Gastrocnemius medialis (tissue), 4 donors: Measurements from ENCODE around the gene DPH7. TPM values are rescaled to one million over a fixed set of nuclear protein-coding genes. Genes with fewer than 3 reads are reported as not detected.

Source experiments
- ATAC-seq, 2 donors: fragments of 150-250 bp; one replicate each; pipeline ENCODE4 v1.9.1; 2016
- DNase-seq, 2 donors: peaks; one replicate each; pipeline ENCODE4 v3.0.0-alpha.2; 2019
- H3K27ac ChIP-seq, 4 donors: fragments of 200-600 bp; sonication (generic); 1 replicate in 1 of 4; 2 replicates in 3 of 4; pipeline ENCODE4 v1.5.1; 2016 to 2018; ENCODE audit warnings: mild to moderate bottlenecking in 2 of 4, moderate library complexity in 1 of 4
- H3K27me3 ChIP-seq, 3 donors: fragments of 200-600 bp; sonication (generic) in 2 of 3; 1 replicate in 1 of 3; 2 replicates in 2 of 3; pipeline versions ENCODE4 v1.5.1 to v1.6.0; 2016 to 2019; ENCODE audit warnings: mild to moderate bottlenecking in 1 of 3, moderate library complexity in 1 of 3
- H3K36me3 ChIP-seq, 2 donors: fragments of 200-600 bp; sonication (generic) in 1 of 2; one replicate each; pipeline ENCODE4 v1.5.1; 2017 to 2018
- H3K4me1 ChIP-seq, 2 donors: fragments of 200-600 bp; sonication (generic) in 1 of 2; one replicate each; pipeline ENCODE4 v1.5.1; 2016 to 2017; ENCODE audit warnings: mild to moderate bottlenecking in 2 of 2
- H3K4me3 ChIP-seq, 4 donors: fragments of 200-600 bp; sonication (generic) in 3 of 4; 1 replicate in 1 of 4; 2 replicates in 3 of 4; pipeline ENCODE4 v1.5.1; 2016 to 2019; ENCODE audit warnings: mild to moderate bottlenecking in 2 of 4
- H3K9me3 ChIP-seq, 3 donors: fragments of 200-600 bp; sonication (generic) in 2 of 3; 1 replicate in 1 of 3; 2 replicates in 2 of 3; pipeline ENCODE4 v1.5.1; 2016 to 2019
- CTCF ChIP-seq, 5 experiments: fragments of 450-650 bp in 3 of 5; fragments of 200-600 bp in 2 of 5; sonication (generic) in 2 of 5; IDR thresholded peaks in 4 of 5; conservative IDR thresholded peaks in 1 of 5; 1 replicate in 4 of 5; 2 replicates in 1 of 5; pipeline ENCODE4 v1.5.1; 2016 to 2019; ENCODE audit warnings: antibody characterized with exemption in 5 of 5, mild to moderate bottlenecking in 3 of 5, moderate library complexity in 3 of 5
- POLR2A ChIP-seq, 2 donors: fragments of 450-650 bp; IDR thresholded peaks; one replicate each; pipeline ENCODE4 v1.6.1; 2017; ENCODE audit warnings: antibody characterized with exemption in 2 of 2, mild to moderate bottlenecking in 2 of 2, moderate library complexity in 2 of 2
- in situ Hi-C, 4 donors: fragments of 200-750 bp; cut with MboI; loops; one replicate each; pipeline versions ENCODE4 v1.15.0 to v1.8.0; 2017; ENCODE audit warnings: low sequenced_read_pairs in 4 of 4
- intact Hi-C: fragments of 100-400 bp; cut with DNase I; formaldehyde crosslinking; loops from one replicate; pipeline ENCODE4 v1.15.1; 2023; ENCODE audit warnings: low total_unique reads
- total RNA-seq, 4 donors: library from RNA; depleted of rRNA; stranded (reverse); fragments of >200 nt; gene quantifications; one replicate each; pipeline versions ENCODE4 v1.1.0 to v1.2.3, GENCODE V29; 2016

The DPH7 gene
- total RNA-seq, 4 donors from 2014 or later, result 10.0 to 25.2 (median 13.6) TPM

- Histone ChIP-seq H3K27ac (no peak overlapping the region), H3K36me3 (peaks cover 0 to 7% of the 10 kb centered on the region in 2 donors), H3K9me3 (no peaks in the 10 kb centered on the region), H3K4me3 (no peak overlapping the region), H3K27me3 (no peaks in the 10 kb centered on the region), H3K4me1 (no peaks in the 10 kb centered on the region)
- TF ChIP-seq POLR2A (IDR thresholded peaks at IDR 0.05) (no peak), CTCF (IDR thresholded peaks at IDR 0.05 in 4 of 5, conservative IDR thresholded peaks at IDR 0.05 in 1 of 5) (no peak)
- DNase-seq (no peak), ATAC-seq (no peak)
- in situ Hi-C loops, result no loop called here
- intact Hi-C loops, result no loop called here
These were observed 69.5 kb downstream of the DPH7 start for GRCh38 chr9:137509198-137509597.

GRCh38 chr9:137506702-137507171 lies 72.0 kb downstream of the DPH7 start:
- no peak for DNase-seq

GRCh38 chr9:137506274-137506673 lies 72.5 kb downstream of the DPH7 start:
- H3K27ac ChIP-seq, result no peak overlapping the region
- DNase-seq (no peak), ATAC-seq (no peak)
- H3K4me3 ChIP-seq, result no peak overlapping the region
- no peaks in the 10 kb centered on the region for H3K4me1 ChIP-seq
- TF ChIP-seq CTCF (IDR thresholded peaks at IDR 0.05 in 4 of 5, conservative IDR thresholded peaks at IDR 0.05 in 1 of 5) (no peak), POLR2A (IDR thresholded peaks at IDR 0.05) (no peak)
- no peaks in the 10 kb centered on the region for H3K27me3 ChIP-seq
- in situ Hi-C loops, result no loop called here
- peaks cover 0 to 5% of the 10 kb centered on the region in 2 donors for H3K36me3 ChIP-seq
- intact Hi-C loops, result no loop called here
- H3K9me3 ChIP-seq, result no peaks in the 10 kb centered on the region

More at GRCh38 chr9:137506702-137507171, 72.0 kb downstream of the DPH7 start:
- no peaks in the 10 kb centered on the region for H3K4me1 ChIP-seq
- no peaks in the 10 kb centered on the region for H3K27me3 ChIP-seq
- ATAC-seq, result no peak
- intact Hi-C loops (no loop called here), in situ Hi-C loops (no loop called here)
- H3K9me3 ChIP-seq, result no peaks in the 10 kb centered on the region
- no peak overlapping the region for H3K27ac ChIP-seq
- TF ChIP-seq POLR2A (IDR thresholded peaks at IDR 0.05), result no peak
- TF ChIP-seq CTCF (IDR thresholded peaks at IDR 0.05 in 4 of 5, conservative IDR thresholded peaks at IDR 0.05 in 1 of 5), result no peak
- no peak overlapping the region for H3K4me3 ChIP-seq
- H3K36me3 ChIP-seq, result no peaks in the 10 kb centered on the region

GRCh38 chr9:137505421-137506140 lies 73.1 kb downstream of the DPH7 start:
- intact Hi-C loops (no loop called here), in situ Hi-C loops (no loop called here)
- Histone ChIP-seq H3K27me3 (no peaks in the 10 kb centered on the region), H3K4me1 (no peaks in the 10 kb centered on the region), H3K27ac (no peak overlapping the region), H3K9me3 (no peaks in the 10 kb centered on the region), H3K36me3 (peaks cover 0 to 11% of the 10 kb centered on the region in 2 donors), H3K4me3 (no peak overlapping the region)
- DNase-seq (no peak), ATAC-seq (no peak)
- TF ChIP-seq CTCF (IDR thresholded peaks at IDR 0.05 in 4 of 5, conservative IDR thresholded peaks at IDR 0.05 in 1 of 5), result no peak
- no peak for TF ChIP-seq POLR2A (IDR thresholded peaks at IDR 0.05)

Other genes with a start within 250 kb of the DPH7 start
- 10 to 100 TPM in 1 of 4 donors, 1 to 10 TPM in 3; 4.8 to 12.5 (median 6.4) TPM for gene EXD3, start 155.8 kb downstream of the DPH7 start, total RNA-seq
- 1 to 10 TPM in 3 of 4 donors, under 1 TPM in 1; 0.41 to 2.5 (median 1.8) TPM for gene NOXA1, start 155.5 kb downstream of the DPH7 start, total RNA-seq
- gene ENTPD8, start 137.6 kb downstream of the DPH7 start, total RNA-seq, result under 1 TPM in 1 of 4 donors, not detected in 3; 0.23 TPM
- gene NSMF, start 119.6 kb downstream of the DPH7 start, total RNA-seq, result 1 to 10 TPM; 4.4 to 8.4 (median 7.1) TPM
- 10 to 100 TPM in 1 of 4 donors, 1 to 10 TPM in 3; 4.5 to 10.5 (median 9.4) TPM for gene PNPLA7, start 28.5 kb downstream of the DPH7 start, total RNA-seq
- gene MRPL41, start 27.0 kb downstream of the DPH7 start, total RNA-seq, result 100 to 1,000 TPM; 107 to 137 (median 126) TPM
- gene ZMYND19, start 11.6 kb upstream of the DPH7 start, total RNA-seq, result 10 to 100 TPM in 2 of 4 donors, 1 to 10 TPM in 2; 5.8 to 15.2 (median 11.8) TPM
- 10 to 100 TPM; 20.5 to 23.7 (median 23.3) TPM for gene ARRDC1, start 26.8 kb upstream of the DPH7 start, total RNA-seq
- 10 to 100 TPM; 38.6 to 77.8 (median 54.3) TPM for gene EHMT1, start 40.1 kb upstream of the DPH7 start, total RNA-seq